Measurements from ENCODE around the gene C12orf57. TPM values are rescaled to one million over a fixed set of nuclear protein-coding genes. Genes with fewer than 3 reads are reported as not detected.

Gene C12orf57
- polyA plus RNA-seq, 4 donors = 124 to 184 (median 147) TPM

- no peak for DNase-seq (ENCODE audit: low read depth in 4 of 4, low spot score in 3 of 4)
Measured at GRCh38 chr12:6936636-6937480, 7.0 kb upstream of the C12orf57 start.

DNA sequence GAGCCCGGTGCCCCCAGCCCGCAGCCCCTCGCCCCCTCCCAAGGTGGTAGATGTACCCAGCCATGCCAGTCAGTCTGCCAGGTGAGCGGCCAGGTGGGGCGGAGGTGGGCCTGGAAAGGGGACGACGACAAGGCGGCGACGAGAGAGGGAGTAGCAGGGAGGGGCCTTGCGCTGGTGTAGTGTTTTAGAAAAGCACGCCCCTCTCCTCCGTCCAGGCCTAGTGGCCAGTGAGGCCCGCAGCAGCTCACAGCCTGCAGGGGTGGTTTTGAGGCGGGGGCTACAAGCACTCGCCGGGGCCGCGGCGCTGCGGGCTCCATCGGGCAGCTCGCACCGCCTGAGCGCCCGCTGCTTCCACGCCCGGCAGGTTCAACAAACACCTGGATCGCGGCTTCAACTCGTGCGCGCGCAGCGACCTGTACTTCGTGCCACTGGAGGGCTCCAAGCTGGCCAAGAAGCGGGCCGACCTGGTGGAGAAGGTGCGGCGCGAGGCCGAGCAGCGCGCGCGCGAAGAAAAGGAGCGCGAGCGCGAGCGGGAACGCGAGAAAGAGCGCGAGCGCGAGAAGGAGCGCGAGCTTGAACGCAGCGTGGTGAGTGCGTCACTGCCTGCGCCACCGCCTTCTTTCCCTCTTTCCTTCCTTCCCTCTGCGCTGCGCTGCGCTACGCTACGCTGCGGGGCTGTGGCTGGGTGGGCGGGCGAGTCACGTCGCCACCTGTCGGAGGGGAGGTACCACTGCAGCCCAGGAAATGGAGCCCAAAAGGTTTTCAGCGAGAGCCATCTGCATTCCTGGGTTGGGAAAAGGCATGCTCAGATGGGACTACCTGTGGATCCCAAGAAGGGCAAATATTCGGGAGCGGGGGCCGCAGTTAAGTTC lies 6.1 kb upstream of the C12orf57 start:
- DNase-seq (ENCODE audit: low read depth in 4 of 4, low spot score in 3 of 4) = peak; percentile 88 to 91 (median 90)

DNA sequence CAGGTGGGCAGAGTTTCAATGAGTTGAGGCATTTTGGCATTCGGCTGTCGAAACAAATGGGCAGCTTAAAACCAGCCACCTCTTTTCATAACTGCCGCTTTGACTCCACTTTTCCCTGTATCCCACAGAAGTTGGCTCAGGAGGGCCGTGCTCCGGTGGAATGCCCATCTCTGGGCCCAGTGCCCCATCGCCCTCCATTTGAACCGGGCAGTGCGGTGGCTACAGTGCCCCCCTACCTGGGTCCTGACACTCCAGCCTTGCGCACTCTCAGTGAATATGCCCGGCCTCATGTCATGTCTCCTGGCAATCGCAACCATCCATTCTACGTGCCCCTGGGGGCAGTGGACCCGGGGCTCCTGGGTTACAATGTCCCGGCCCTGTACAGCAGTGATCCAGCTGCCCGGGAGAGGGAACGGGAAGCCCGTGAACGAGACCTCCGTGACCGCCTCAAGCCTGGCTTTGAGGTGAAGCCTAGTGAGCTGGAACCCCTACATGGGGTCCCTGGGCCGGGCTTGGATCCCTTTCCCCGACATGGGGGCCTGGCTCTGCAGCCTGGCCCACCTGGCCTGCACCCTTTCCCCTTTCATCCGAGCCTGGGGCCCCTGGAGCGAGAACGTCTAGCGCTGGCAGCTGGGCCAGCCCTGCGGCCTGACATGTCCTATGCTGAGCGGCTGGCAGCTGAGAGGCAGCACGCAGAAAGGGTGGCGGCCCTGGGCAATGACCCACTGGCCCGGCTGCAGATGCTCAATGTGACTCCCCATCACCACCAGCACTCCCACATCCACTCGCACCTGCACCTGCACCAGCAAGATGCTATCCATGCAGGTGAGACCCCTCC lies 5.2 kb upstream of the C12orf57 start:
- DNase-seq (ENCODE audit: low read depth in 4 of 4, low spot score in 3 of 4) = no peak

GRCh38 chr12:6939191-6939540 lies 4.7 kb upstream of the C12orf57 start:
- DNase-seq (ENCODE audit: low read depth in 4 of 4, low spot score in 3 of 4) = no peak

GRCh38 chr12:6941267-6941666 lies 2.6 kb upstream of the C12orf57 start:
- no peak for DNase-seq (ENCODE audit: low read depth in 4 of 4, low spot score in 3 of 4)

DNA sequence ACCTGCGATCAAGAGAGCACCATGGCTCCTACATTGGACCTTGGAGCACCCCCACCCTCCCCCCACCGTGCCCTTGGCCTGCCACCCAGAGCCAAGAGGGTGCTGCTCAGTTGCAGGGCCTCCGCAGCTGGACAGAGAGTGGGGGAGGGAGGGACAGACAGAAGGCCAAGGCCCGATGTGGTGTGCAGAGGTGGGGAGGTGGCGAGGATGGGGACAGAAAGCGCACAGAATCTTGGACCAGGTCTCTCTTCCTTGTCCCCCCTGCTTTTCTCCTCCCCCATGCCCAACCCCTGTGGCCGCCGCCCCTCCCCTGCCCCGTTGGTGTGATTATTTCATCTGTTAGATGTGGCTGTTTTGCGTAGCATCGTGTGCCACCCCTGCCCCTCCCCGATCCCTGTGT lies 2.0 kb upstream of the C12orf57 start:
- DNase-seq (ENCODE audit: low read depth in 4 of 4, low spot score in 3 of 4) = no peak

- no peak for DNase-seq (ENCODE audit: low read depth in 4 of 4, low spot score in 3 of 4)
Measured at GRCh38 chr12:6942331-6942665, 1.5 kb upstream of the C12orf57 start.

- DNase-seq (ENCODE audit: low read depth in 4 of 4, low spot score in 3 of 4) = peak in 3 of 4 donors; percentile 80 to 85 (median 83)
Measured at GRCh38 chr12:6943389-6943721, 467 bp upstream of the C12orf57 start.

- peak in 3 of 4 donors; percentile 81 to 88 (median 87) for DNase-seq (ENCODE audit: low read depth in 4 of 4, low spot score in 3 of 4)
Measured at GRCh38 chr12:6944381-6945186, 762 bp downstream of the C12orf57 start.

GRCh38 chr12:6945613-6946012 lies 1.8 kb downstream of the C12orf57 start:
- no peak for DNase-seq (ENCODE audit: low read depth in 4 of 4, low spot score in 3 of 4)

DNA sequence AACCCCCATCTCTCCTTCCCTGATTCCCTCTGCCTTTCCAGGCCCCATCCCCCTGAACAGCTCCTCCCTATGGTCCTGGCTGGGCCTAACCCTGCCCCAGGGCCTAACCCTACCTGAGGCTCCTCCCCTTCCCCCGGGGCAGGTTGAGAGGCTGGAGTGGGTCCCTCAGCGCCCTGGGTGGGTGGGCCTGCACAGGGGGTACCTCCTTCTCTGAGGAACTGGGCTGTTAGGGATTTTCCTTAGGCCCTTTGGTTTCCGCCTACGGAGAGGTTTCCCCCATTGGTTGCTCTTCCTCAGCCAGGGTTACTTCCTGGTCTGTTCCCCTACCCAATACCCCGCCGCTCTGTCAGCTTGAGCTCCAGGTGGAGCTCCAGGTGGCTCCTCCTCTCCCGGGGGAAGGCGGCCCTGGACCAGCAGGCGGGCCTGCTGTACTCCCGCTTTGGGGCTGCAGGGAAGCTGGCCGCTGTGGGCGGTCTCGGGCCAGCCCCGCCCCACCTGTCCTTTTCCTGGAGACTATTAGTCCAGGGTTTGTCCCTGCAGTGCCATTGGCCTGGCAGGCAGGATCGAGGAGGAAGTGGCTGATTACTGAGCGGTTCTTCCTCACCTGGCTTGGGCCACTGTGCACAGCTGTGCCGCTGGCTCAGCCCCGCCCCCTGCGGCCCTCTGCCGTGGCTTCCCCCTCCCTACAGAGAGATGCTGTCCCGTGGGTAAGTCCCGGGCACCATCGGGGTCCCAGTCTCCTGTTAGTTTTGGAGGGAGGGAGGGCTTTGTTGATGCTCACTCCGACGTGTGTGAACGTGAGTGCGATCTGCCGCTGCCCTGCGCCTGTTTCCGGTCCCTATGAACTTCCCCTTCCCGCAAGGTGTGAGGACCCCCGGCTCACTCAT lies 2.5 kb downstream of the C12orf57 start:
- peak in 1 of 4 donors; percentile 80 for DNase-seq (ENCODE audit: low read depth in 4 of 4, low spot score in 3 of 4)

DNA sequence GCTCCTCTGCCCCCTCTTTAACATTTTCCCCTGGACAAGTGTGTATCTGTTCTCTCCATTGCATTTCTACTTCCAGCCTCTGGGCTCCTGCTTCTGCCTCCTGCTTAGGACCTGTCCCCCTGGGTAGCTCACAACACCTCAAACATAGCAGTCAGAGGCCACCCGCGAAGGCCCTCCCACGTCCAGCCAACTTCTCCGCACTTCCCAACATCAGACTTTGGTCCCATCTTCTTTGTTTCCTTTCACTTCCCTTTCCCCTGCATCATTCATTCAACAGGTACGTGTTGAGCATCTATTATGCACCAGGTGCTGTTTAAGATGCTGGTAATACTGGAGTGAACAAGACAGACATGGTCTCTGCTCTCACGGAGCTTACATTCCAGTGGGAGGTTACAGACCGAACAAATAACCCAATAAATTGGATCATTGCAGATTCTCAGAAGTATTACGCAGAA lies 3.1 kb downstream of the C12orf57 start:
- DNase-seq (ENCODE audit: low read depth in 4 of 4, low spot score in 3 of 4) = no peak

DNA sequence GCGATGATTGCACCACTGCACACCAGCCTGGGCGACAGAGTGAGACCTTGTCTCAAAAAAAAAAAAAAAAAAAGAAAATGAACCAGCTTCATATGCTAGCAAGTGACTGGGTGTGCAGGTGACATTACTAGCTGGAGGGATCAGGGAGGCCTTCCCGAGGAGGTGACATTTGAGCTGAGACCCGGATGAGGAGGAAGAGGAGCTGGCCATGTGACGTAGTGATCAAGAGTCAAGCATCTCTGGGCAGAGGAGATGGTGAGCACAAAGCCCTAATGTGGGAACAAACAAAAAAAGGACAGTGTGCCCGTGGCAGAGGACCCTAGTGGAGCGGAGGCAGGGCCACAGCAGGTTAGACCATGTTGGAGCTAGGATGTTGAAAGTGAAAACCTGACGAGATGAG lies 3.8 kb downstream of the C12orf57 start:
- no peak for DNase-seq (ENCODE audit: low read depth in 4 of 4, low spot score in 3 of 4)

DNA sequence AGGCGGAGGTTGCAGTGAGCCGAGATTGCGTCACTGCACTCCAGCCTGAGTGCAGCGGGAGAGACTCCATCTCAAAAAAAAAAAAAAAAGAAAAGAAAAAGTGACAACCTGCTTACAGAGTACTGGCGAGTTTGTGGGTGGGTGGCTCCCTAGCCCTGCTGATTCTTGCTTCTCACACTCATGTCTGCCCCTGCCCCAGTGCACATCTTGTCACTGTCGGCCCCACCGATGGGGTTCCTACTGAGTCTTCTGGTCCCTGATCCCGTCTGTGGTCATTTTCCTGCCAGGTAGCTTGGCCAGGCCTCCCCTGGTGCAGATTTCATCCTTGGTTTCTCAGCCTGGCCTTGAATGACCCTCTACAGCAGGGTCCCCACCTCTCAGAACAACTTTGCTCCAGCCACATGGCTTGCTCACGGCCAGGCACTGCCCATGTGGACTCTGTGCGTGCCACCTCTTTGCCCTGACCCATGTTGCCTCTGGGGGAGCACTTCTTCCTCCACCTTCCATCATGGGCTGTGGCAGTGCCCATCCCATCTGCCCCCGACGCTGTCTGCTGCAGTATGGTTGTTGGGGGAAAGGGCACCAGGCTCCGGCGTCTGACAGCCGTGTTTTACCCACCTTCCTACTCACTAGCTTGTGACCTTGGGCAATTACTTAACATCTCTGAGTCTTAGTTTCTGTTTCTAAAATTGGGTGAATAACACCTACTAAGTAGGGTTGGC lies 5.2 kb downstream of the C12orf57 start:
- DNase-seq (ENCODE audit: low read depth in 4 of 4, low spot score in 3 of 4) = no peak

GRCh38 chr12:6950401-6950801 lies 6.6 kb downstream of the C12orf57 start:
- DNase-seq (ENCODE audit: low read depth in 4 of 4, low spot score in 3 of 4) = no peak

DNA sequence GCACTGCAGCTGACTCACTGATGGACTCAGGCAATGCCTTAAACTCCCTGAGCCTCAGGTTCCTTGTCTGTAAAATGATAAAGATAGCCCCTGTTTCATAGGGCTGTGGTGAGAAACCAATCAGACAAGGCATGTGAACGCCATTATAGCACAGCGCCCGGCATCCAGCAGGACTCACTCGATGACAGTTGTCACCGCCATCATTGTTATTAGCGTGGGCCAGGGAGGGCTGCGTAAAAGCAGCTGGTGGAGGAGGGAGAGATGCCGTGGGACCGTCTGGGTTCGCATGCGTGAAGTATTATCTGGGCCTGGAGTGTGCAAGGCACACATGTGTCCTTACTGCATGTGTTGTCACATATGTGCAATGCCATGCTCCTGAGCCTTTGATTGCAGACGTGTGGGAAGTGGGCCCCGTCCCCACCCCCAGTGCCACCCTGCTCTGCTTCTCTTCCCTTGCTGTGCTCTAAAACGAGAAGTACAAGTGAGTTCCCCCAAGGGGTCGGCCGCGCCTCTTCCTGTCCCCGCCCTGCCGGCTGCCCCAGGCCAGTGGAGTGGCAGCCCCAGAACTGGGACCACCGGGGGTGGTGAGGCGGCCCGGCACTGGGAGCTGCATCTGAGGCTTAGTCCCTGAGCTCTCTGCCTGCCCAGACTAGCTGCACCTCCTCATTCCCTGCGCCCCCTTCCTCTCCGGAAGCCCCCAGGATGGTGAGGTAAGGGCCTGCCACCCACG lies 7.2 kb downstream of the C12orf57 start, which contains the start of gene PTPN6:
TSS of gene PTPN6 (plus strand) at position 546 of the 730 bp plus-strand sequence. CDS start at position 703, 157 bp downstream.
- no peak for DNase-seq (ENCODE audit: low read depth in 4 of 4, low spot score in 3 of 4)

- no peak for DNase-seq (ENCODE audit: low read depth in 4 of 4, low spot score in 3 of 4)
Measured at GRCh38 chr12:6951551-6952120, 7.8 kb downstream of the C12orf57 start.
